HG03159 (cell line): ENCODE data around the gene GFOD2.

ENCODE experiments used
- ATAC-seq: cut with Tn5 transposase; IDR thresholded peaks from one replicate; pipeline ENCODE4 v1.9.1; 2021; ENCODE audit warnings: mild to moderate bottlenecking, moderate library complexity; ENCODE audit not compliant: unreplicated experiment

Gene GFOD2

GRCh38 chr16:67733734-67734470 is 14.8 kb upstream of the GFOD2 start:
- ATAC-seq = no peak

GRCh38 chr16:67731753-67732095 is 12.6 kb upstream of the GFOD2 start:
- no peak for ATAC-seq

- no peak for ATAC-seq
These were observed 12.1 kb upstream of the GFOD2 start for GRCh38 chr16:67731071-67731752.

- no peak for ATAC-seq
These were observed 11.2 kb upstream of the GFOD2 start for GRCh38 chr16:67730326-67730725.

GRCh38 chr16:67729636-67730248 is 10.6 kb upstream of the GFOD2 start:
- no peak for ATAC-seq

- no peak for ATAC-seq
These were observed 8.7 kb upstream of the GFOD2 start for GRCh38 chr16:67727521-67728485.

- no peak for ATAC-seq
These were observed 7.3 kb upstream of the GFOD2 start for GRCh38 chr16:67726106-67727034.

GRCh38 chr16:67723911-67724305 is 4.8 kb upstream of the GFOD2 start:
- ATAC-seq = no peak

- ATAC-seq = no peak
These were observed 4.2 kb upstream of the GFOD2 start for GRCh38 chr16:67723151-67723910.

GRCh38 chr16:67720236-67720635 is 1.1 kb upstream of the GFOD2 start:
- no peak for ATAC-seq

- no peak for ATAC-seq
These were observed 645 bp upstream of the GFOD2 start for GRCh38 chr16:67719778-67720144.

GRCh38 chr16:67718668-67719047 is 458 bp downstream of the GFOD2 start:
- ATAC-seq = no peak

- no peak for ATAC-seq
These were observed 3.0 kb downstream of the GFOD2 start for GRCh38 chr16:67716097-67716496.

- ATAC-seq = no peak
These were observed 4.6 kb downstream of the GFOD2 start for GRCh38 chr16:67714522-67714921.

- no peak for ATAC-seq
These were observed 5.4 kb downstream of the GFOD2 start for GRCh38 chr16:67713647-67714273.

GRCh38 chr16:67710607-67711006 is 8.5 kb downstream of the GFOD2 start:
- no peak for ATAC-seq

- ATAC-seq = no peak
These were observed 10.1 kb downstream of the GFOD2 start for GRCh38 chr16:67709050-67709449.

GRCh38 chr16:67708368-67708771 is 10.7 kb downstream of the GFOD2 start:
- ATAC-seq = no peak

GRCh38 chr16:67707790-67708189 is 11.3 kb downstream of the GFOD2 start:
- no peak for ATAC-seq
